Measurements from ENCODE around the gene NCKAP5. TPM values are rescaled to one million over a fixed set of nuclear protein-coding genes. Genes with fewer than 3 reads are reported as not detected.

NCKAP5 gene
- total and polyA plus RNA-seq, 9 donors: 0.80 to 2.7 (median 2.2) TPM

DNA sequence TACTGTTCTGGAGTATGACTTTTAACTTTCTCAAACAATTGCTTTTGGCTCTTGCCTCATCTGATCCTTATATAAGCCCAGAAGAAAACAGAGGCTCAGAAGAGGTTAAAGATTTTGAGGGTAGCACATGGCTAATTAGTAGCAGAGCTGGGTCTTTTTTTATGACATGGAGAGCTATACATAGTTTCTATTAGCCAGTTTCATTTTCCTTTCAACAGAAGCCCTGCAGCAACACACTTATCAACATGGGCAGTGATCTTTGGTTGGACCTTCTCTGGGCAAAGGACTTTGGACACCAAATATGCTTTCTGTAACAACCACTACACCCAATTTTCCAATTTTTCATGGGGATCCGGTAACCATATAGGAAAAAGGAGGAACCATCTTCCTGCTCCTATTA, 64.9 kb downstream of the NCKAP5 start:
- intact Hi-C loops (cut with DNase I): no loop called here
- TF ChIP-seq EP300 (IDR thresholded peaks at IDR 0.05) (no peak), POLR2A (IDR thresholded peaks at IDR 0.05) (no peak)
- TF ChIP-seq, protein P1, sequence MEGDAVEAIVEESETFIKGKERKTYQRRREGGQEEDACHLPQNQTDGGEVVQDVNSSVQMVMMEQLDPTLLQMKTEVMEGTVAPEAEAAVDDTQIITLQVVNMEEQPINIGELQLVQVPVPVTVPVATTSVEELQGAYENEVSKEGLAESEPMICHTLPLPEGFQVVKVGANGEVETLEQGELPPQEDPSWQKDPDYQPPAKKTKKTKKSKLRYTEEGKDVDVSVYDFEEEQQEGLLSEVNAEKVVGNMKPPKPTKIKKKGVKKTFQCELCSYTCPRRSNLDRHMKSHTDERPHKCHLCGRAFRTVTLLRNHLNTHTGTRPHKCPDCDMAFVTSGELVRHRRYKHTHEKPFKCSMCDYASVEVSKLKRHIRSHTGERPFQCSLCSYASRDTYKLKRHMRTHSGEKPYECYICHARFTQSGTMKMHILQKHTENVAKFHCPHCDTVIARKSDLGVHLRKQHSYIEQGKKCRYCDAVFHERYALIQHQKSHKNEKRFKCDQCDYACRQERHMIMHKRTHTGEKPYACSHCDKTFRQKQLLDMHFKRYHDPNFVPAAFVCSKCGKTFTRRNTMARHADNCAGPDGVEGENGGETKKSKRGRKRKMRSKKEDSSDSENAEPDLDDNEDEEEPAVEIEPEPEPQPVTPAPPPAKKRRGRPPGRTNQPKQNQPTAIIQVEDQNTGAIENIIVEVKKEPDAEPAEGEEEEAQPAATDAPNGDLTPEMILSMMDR (IDR thresholded peaks at IDR 0.05): no peak
- WGBS, 3 donors: 97 to 100% (median 100%) methylated on average over 1 of the region's 1 CpG

DNA sequence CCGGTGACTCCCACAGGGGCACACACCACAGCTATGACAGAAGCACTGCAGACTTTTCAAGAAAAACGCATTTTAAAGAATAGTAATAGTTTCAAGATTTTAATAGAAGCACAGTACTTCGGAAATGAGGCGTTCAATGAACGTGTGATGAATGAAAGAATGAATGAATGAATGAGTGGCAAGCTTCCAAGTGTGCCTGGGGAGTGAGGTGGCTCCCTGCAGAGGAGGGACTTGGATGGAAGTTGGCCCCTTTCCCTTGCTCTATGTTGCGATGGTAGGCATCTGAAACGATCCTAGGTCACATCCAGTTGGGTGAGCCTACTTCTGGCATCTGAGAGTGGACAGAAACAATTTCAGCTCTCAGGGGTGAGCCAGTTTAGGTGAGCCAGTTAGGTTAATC, 65.6 kb downstream of the NCKAP5 start:
- Histone ChIP-seq H3K4me1 (ENCODE audit: insufficient read depth) (peaks cover 5% of the 10 kb centered on the region), H3K27me3 (no peaks in the 10 kb centered on the region), H3K36me3 (no peaks in the 10 kb centered on the region), H3K27ac (no peak overlapping the region), H3K9me3 (no peaks in the 10 kb centered on the region), H3K4me3 (no peak overlapping the region)
- no peak for TF ChIP-seq EP300 (IDR thresholded peaks at IDR 0.05)
- TF ChIP-seq, protein P1 (IDR thresholded peaks at IDR 0.05): no peak
- no peak for TF ChIP-seq POLR2A (IDR thresholded peaks at IDR 0.05)
- DNase-seq: no peak
- intact Hi-C loops (cut with DNase I): no loop called here
- WGBS, 3 donors: 91 to 96% (median 93%) methylated on average over 7 of the region's 7 CpGs

More for the DNA sequence above, 64.9 kb downstream of the NCKAP5 start:
- Histone ChIP-seq H3K4me3 (no peak overlapping the region), H3K4me1 (ENCODE audit: insufficient read depth) (peaks cover 5% of the 10 kb centered on the region), H3K9me3 (no peaks in the 10 kb centered on the region), H3K27me3 (no peaks in the 10 kb centered on the region), H3K27ac (no peak overlapping the region), H3K36me3 (no peaks in the 10 kb centered on the region)
- DNase-seq: no peak

DNA sequence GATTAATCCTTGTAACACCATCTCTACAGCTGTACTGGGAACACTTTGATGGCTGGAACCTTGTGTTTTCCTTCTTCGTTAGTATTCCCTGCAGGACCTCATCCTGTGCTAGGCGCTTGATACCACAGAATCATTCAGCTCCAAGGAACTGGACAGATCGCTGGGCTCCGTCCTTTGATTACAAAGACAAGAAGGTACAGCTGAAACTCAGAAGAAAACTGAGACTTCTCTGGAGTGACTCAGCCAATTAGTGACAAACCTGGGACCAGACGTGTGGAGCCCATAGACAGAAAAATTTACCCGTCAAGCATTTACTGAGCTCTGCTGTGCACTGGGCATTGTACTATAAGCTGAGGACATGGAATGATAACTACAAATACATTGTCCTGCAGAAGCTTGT, 67.3 kb downstream of the NCKAP5 start:
- Histone ChIP-seq H3K27ac (no peak overlapping the region), H3K27me3 (no peaks in the 10 kb centered on the region), H3K4me3 (no peak overlapping the region), H3K36me3 (no peaks in the 10 kb centered on the region), H3K4me1 (ENCODE audit: insufficient read depth) (peaks cover 5% of the 10 kb centered on the region), H3K9me3 (no peaks in the 10 kb centered on the region)
- DNase-seq: no peak
- intact Hi-C loops (cut with DNase I): no loop called here
- 87 to 97% (median 93%) methylated on average over 6 of the region's 6 CpGs for WGBS, 3 donors
- TF ChIP-seq, protein P1 (IDR thresholded peaks at IDR 0.05): no peak
- TF ChIP-seq POLR2A (IDR thresholded peaks at IDR 0.05) (no peak), EP300 (IDR thresholded peaks at IDR 0.05) (no peak)

DNA sequence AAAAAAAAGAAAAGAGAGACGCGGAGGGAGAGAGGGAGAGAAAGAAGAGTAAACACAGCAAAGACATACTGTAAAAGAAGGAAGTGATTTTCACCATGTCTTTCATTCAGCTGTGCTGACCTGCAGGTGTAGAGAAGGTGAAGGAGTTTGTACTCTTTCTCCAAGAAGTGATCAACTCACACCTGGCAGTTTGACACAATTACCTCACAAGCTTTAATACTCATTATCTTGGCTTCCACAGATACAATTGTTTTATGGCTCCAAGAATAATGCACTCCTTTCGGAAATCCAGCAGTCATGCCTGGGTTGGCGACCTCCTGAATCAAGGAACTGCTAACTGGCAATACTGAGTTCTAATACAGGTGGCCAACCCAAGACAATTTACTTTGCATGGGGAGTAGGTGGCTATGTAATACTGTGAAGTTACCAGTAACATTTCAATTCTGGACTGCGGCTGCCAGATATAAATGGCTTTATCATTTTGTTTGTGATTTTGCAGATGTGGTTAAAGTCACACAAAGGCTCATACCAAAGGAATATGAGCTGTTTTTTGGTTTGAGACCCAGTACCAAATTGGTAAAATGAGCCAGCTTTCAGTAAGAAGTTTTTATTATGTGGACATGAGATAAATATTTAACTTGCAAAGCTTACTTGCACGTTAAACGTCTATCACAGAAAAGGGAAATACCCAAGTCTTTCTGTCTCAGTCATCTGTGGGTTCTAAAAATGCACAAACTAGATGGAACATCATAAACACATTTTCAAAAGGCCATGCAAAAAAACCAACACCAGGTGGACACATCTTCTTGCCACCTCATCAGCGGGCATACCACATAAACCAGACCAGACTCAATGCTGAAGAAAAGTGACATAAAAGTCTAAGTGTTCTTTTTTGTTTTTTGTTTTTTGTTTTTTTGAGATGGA, 69.3 kb downstream of the NCKAP5 start:
- 88 to 95% (median 90%) methylated on average over 8 of the region's 8 CpGs for WGBS, 3 donors
- intact Hi-C loops (cut with DNase I): no loop called here
- Histone ChIP-seq H3K4me3 (no peak overlapping the region), H3K9me3 (no peaks in the 10 kb centered on the region), H3K27ac (no peak overlapping the region), H3K4me1 (ENCODE audit: insufficient read depth) (no peaks in the 10 kb centered on the region), H3K36me3 (no peaks in the 10 kb centered on the region), H3K27me3 (no peaks in the 10 kb centered on the region)
- no peak for DNase-seq
- TF ChIP-seq POLR2A (IDR thresholded peaks at IDR 0.05) (no peak), EP300 (IDR thresholded peaks at IDR 0.05) (no peak)
- TF ChIP-seq, protein P1 (IDR thresholded peaks at IDR 0.05): no peak

Measured in ovary (tissue), 9 donors.